ENCODE measurements around the gene RXRA.

- TF ChIP-seq POLR2AphosphoS5 (IDR thresholded peaks at IDR 0.05) = no peak
- no peak for TF ChIP-seq CTCF (IDR thresholded peaks at IDR 0.05 in 8 of 11, conservative IDR thresholded peaks at IDR 0.05 in 3 of 11)
Observed at GRCh38 chr9:134383148-134383547, 56.9 kb downstream of the RXRA start.

All from spleen (tissue), 7 donors.